Left colon (tissue), 2 donors: ENCODE results near the gene CD47. TPM values are rescaled to one million over a fixed set of nuclear protein-coding genes. Genes with fewer than 3 reads are reported as not detected.

Experiments
- ATAC-seq: fragments of 200-7000 bp; cut with Tn5 transposase; one replicate; pipeline ENCODE4 v1.9.1; 2020; ENCODE audit warnings: mild to moderate bottlenecking, moderate library complexity
- DNase-seq, 2 donors: peaks; one replicate each; pipeline ENCODE4 v3.0.0-alpha.2; 2020
- intact Hi-C, 2 donors: fragments of 100-400 bp; cut with DNase I in 1 of 2; cut with micrococcal nuclease in 1 of 2; formaldehyde crosslinking; loops; one replicate each; pipeline versions ENCODE4 v1.11.2 to v1.14.0; 2022; cut with DNase I, micrococcal nuclease
- total RNA-seq, 2 donors: library from RNA; stranded (reverse); fragmentation: NEBNext Ultra II Directional; extraction: Animal tissue kit (Norgen Biotek cat#: 25700); gene quantifications; one replicate each; pipeline ENCODE4 v1.2.1, GENCODE V29; 2021
- donor health status: DM: no; HTN: no; CAD: no.
- donor health status: DM: yes; HTN: yes; CAD: no.

The CD47 gene
- total RNA-seq, 2 donors from 2014 or later: 71.1 to 81.3 TPM

- intact Hi-C loops: no loop called here
- no peak for DNase-seq
- ATAC-seq: no peak
Observed at GRCh38 chr3:108067768-108068167, 23.1 kb downstream of the CD47 start.

- intact Hi-C loops: no loop called here
- DNase-seq (no peak), ATAC-seq (no peak)
Observed at GRCh38 chr3:108065096-108065495, 25.7 kb downstream of the CD47 start.

GRCh38 chr3:108064293-108064887, 26.4 kb downstream of the CD47 start:
- intact Hi-C loops: no loop called here
- DNase-seq (no peak), ATAC-seq (no peak)

GRCh38 chr3:108062051-108062450, 28.8 kb downstream of the CD47 start:
- intact Hi-C loops: no loop called here
- DNase-seq (no peak), ATAC-seq (no peak)

GRCh38 chr3:108060331-108060730, 30.5 kb downstream of the CD47 start:
- DNase-seq (no peak), ATAC-seq (no peak)
- intact Hi-C loops: no loop called here

- no peak for DNase-seq
- no peak for ATAC-seq
- intact Hi-C loops: no loop called here
Observed at GRCh38 chr3:108055931-108056330, 34.9 kb downstream of the CD47 start.

- DNase-seq (no peak), ATAC-seq (no peak)
- intact Hi-C loops: no loop called here
Observed at GRCh38 chr3:108054935-108055334, 35.9 kb downstream of the CD47 start.

- ATAC-seq (no peak), DNase-seq (no peak)
- intact Hi-C loops: no loop called here
Observed at GRCh38 chr3:108053483-108053882, 37.3 kb downstream of the CD47 start.

GRCh38 chr3:108053067-108053466, 37.8 kb downstream of the CD47 start:
- peak in 1 of 2 donors; percentile 10 for DNase-seq
- peak; percentile 61 for ATAC-seq
- intact Hi-C loops: no loop called here

GRCh38 chr3:108051005-108051404, 39.8 kb downstream of the CD47 start:
- ATAC-seq: no peak
- no peak for DNase-seq
- intact Hi-C loops: no loop called here

GRCh38 chr3:108047987-108048386, 42.8 kb downstream of the CD47 start:
- DNase-seq (no peak), ATAC-seq (no peak)
- intact Hi-C loops: no loop called here

GRCh38 chr3:108046247-108046646, 44.6 kb downstream of the CD47 start:
- intact Hi-C loops: no loop called here
- no peak for ATAC-seq
- no peak for DNase-seq

GRCh38 chr3:108044699-108045098, 46.1 kb downstream of the CD47 start:
- intact Hi-C loops: no loop called here
- DNase-seq: no peak
- ATAC-seq: no peak

- DNase-seq: no peak
- no peak for ATAC-seq
- intact Hi-C loops: no loop called here
Observed at GRCh38 chr3:108042300-108042699, 48.5 kb downstream of the CD47 start.

GRCh38 chr3:108041253-108041652, 49.6 kb downstream of the CD47 start:
- DNase-seq (no peak), ATAC-seq (no peak)
- intact Hi-C loops: no loop called here

GRCh38 chr3:108037770-108038169, 53.1 kb downstream of the CD47 start:
- ATAC-seq (no peak), DNase-seq (no peak)
- intact Hi-C loops: no loop called here

- DNase-seq: no peak
- no peak for ATAC-seq
- intact Hi-C loops: no loop called here
Observed at GRCh38 chr3:108036984-108037741, 53.7 kb downstream of the CD47 start.

GRCh38 chr3:108036401-108036800, 54.4 kb downstream of the CD47 start:
- DNase-seq (no peak), ATAC-seq (no peak)
- intact Hi-C loops: no loop called here

- intact Hi-C loops: no loop called here
- DNase-seq (no peak), ATAC-seq (no peak)
Observed at GRCh38 chr3:108035751-108036150, 55.1 kb downstream of the CD47 start.

GRCh38 chr3:108031895-108032294, 58.9 kb downstream of the CD47 start:
- intact Hi-C loops: no loop called here
- ATAC-seq: no peak
- no peak for DNase-seq

GRCh38 chr3:108030960-108031359, 59.9 kb downstream of the CD47 start:
- no peak for DNase-seq
- ATAC-seq: no peak
- intact Hi-C loops: no loop called here
